ENCODE data around the gene BRCC3.

BRCC3 gene

DNA sequence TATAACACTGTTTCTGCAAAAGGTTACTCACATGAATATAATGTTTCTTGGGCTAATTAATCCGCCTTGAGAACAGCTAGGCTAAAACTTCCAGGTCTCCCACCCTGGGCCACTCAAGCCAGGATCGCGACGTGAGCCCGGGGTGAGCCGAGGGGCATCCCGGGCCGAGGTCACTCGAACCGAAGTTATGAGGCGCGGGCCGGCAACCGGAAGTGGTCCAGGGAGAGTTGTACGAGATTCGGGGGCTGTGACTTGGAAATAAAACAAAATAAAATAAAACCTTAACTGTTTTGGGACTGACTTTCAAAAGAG lies 689 bp upstream of the BRCC3 start:
- DNase-seq (ENCODE audit: extremely low read depth, low read depth), result no peak
- peak overlapping the region; percentile 60 for H3K4me3 ChIP-seq (replicated peaks; ENCODE audit: low read depth, low read length)
- TF ChIP-seq CTCF (IDR thresholded peaks at IDR 0.05; ENCODE audit: low read depth, low read length, missing control alignments), result no peak

- TF ChIP-seq CTCF (IDR thresholded peaks at IDR 0.05; ENCODE audit: low read depth, low read length, missing control alignments), result no peak
- no peak for DNase-seq (ENCODE audit: extremely low read depth, low read depth)
- H3K4me3 ChIP-seq (replicated peaks; ENCODE audit: low read depth, low read length), result peak overlapping the region; percentile 75
These were observed 479 bp downstream of the BRCC3 start for GRCh38 chrX:155071694-155072280.

- peak; percentile 29 for TF ChIP-seq CTCF (IDR thresholded peaks at IDR 0.05; ENCODE audit: low read depth, low read length, missing control alignments)
- no peak for DNase-seq (ENCODE audit: extremely low read depth, low read depth)
- no peak overlapping the region for H3K4me3 ChIP-seq (replicated peaks; ENCODE audit: low read depth, low read length)
These were observed 15.0 kb downstream of the BRCC3 start for GRCh38 chrX:155086202-155086840.

DNA sequence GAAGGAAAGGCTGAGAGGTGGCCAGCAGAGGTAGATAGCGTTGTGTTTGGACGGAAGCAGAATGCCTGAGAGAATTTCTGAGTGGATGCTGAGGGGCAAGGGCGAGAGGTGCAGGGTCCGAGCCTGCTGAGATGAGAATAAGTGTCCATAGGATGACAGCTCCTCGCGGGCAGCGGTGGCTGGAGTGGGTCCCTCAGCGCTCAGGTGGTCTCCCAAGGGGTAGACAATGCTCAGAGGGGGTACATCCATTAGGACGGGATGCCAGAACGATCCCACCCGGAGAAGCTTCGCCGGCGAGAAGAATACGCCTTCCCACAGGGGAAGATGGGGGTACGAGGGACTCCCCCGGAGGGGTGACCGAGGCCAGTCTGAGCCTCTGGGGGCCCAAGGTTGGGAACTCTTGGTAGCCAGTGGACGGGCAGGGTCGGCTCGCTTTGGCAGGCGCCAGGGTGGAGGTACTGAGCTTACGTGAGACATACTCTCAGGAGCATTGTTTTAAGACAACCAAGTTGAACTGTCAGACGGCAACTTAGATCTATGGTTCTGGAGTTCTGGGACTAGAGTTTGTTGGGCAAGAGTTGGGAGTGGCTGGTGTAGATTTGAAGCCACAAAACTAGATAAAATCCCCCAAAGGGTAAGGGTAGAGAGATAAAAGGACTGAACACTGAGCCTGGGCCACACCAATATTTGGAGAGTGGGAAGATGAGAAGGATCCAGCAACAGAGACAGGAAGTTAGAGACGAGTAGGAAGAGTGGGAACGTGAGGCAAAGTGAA lies 15.8 kb downstream of the BRCC3 start:
- no peak for TF ChIP-seq CTCF (IDR thresholded peaks at IDR 0.05; ENCODE audit: low read depth, low read length, missing control alignments)
- H3K4me3 ChIP-seq (replicated peaks; ENCODE audit: low read depth, low read length), result no peak overlapping the region
- DNase-seq (ENCODE audit: extremely low read depth, low read depth), result no peak

DNA sequence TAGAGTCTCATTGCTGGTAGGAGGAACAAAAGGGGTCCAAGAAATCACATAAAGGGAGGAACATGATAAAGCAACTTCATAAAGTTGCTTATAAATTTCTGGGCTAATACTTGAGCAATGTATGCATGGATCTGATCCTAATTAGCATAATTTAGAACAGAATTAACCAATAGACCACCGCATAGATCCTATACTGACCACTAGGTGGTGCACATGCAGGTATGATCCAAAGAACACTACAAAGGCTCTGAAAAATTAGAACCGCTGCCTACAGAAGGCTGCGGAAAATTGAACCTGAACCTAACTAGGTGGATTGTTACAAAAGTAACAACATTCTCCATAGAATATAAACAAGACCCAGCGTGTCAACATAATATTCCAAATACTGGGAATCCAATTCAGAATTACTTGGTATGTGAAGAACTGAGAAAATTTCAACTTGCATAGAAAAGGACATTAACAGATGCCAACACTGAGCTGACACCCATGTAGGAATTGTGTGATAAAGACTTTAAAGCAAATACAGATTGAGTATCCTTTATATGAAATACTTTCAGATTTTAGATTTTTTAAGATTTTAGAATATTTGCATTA lies 23.3 kb downstream of the BRCC3 start:
- DNase-seq (ENCODE audit: extremely low read depth, low read depth), result no peak
- H3K4me3 ChIP-seq (replicated peaks; ENCODE audit: low read depth, low read length), result no peak overlapping the region

GRCh38 chrX:155105919-155106318 lies 34.6 kb downstream of the BRCC3 start:
- no peak overlapping the region for H3K4me3 ChIP-seq (replicated peaks; ENCODE audit: low read depth, low read length)

More for the DNA sequence above, 23.3 kb downstream of the BRCC3 start:
- peak; percentile 43 for TF ChIP-seq CTCF (IDR thresholded peaks at IDR 0.05; ENCODE audit: low read depth, low read length, missing control alignments)

More at GRCh38 chrX:155105919-155106318, 34.6 kb downstream of the BRCC3 start:
- TF ChIP-seq CTCF (IDR thresholded peaks at IDR 0.05; ENCODE audit: low read depth, low read length, missing control alignments), result no peak
- no peak for DNase-seq (ENCODE audit: extremely low read depth, low read depth)

Measured in HFF-Myc (cell line).